Lower leg skin (tissue), 4 donors: ENCODE results near the gene CRB2. TPM values are rescaled to one million over a fixed set of nuclear protein-coding genes. Genes with fewer than 3 reads are reported as not detected.

Experiments
- DNase-seq, 2 donors: peaks; one replicate each; pipeline ENCODE4 v3.0.0-alpha.2; 2019; ENCODE audit warnings: low spot score in 2 of 2
- H3K4me3 ChIP-seq: fragments of 200-600 bp; sonication (generic); 2 replicates; pipeline ENCODE4 v1.5.1; 2017; ENCODE audit warnings: mild to moderate bottlenecking, low read depth; ENCODE audit not compliant: poor library complexity, severe bottlenecking
- POLR2A ChIP-seq, 2 donors: fragments of 450-650 bp; IDR thresholded peaks; one replicate each; pipeline ENCODE4 v1.6.1; 2016 to 2017; ENCODE audit warnings: antibody characterized with exemption in 2 of 2, mild to moderate bottlenecking in 1 of 2, moderate library complexity in 1 of 2
- WGBS, 2 donors: methylation state at CpG; one replicate each; pipeline ENCODE4 v1.1.5; 2018; 5-methylcytosine and 5-hydroxymethylcytosine counted together
- intact Hi-C: fragments of 100-400 bp; cut with DNase I; formaldehyde crosslinking; loops from one replicate; pipeline ENCODE4 v1.15.0; 2023; ENCODE audit warnings: low total_unique reads
- total RNA-seq, 4 donors: library from RNA; depleted of rRNA; stranded (reverse); fragments of >200 nt; gene quantifications; one replicate each; pipeline ENCODE4 v1.1.0, GENCODE V29; 2016
- TF ChIP-seq, protein P1 (sequence below), 3 donors: fragments of 450-650 bp; IDR thresholded peaks; one replicate each; pipeline ENCODE4 v1.5.1; 2016; ENCODE audit warnings: antibody characterized with exemption in 3 of 3, mild to moderate bottlenecking in 3 of 3, moderate library complexity in 2 of 3

Gene CRB2
- total RNA-seq, 4 donors from 2014 or later: not detected

- DNase-seq: peak in 1 of 2 donors; percentile 72
- intact Hi-C loops: no loop called here
- 90 to 94% methylated on average over 4 to 5 of the region's 5 CpGs for WGBS, 2 donors
- H3K4me3 ChIP-seq: no peak overlapping the region
- TF ChIP-seq POLR2A (IDR thresholded peaks at IDR 0.05): no peak
- TF ChIP-seq, protein P1, sequence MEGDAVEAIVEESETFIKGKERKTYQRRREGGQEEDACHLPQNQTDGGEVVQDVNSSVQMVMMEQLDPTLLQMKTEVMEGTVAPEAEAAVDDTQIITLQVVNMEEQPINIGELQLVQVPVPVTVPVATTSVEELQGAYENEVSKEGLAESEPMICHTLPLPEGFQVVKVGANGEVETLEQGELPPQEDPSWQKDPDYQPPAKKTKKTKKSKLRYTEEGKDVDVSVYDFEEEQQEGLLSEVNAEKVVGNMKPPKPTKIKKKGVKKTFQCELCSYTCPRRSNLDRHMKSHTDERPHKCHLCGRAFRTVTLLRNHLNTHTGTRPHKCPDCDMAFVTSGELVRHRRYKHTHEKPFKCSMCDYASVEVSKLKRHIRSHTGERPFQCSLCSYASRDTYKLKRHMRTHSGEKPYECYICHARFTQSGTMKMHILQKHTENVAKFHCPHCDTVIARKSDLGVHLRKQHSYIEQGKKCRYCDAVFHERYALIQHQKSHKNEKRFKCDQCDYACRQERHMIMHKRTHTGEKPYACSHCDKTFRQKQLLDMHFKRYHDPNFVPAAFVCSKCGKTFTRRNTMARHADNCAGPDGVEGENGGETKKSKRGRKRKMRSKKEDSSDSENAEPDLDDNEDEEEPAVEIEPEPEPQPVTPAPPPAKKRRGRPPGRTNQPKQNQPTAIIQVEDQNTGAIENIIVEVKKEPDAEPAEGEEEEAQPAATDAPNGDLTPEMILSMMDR (IDR thresholded peaks at IDR 0.05): no peak
Measured at GRCh38 chr9:123418052-123418430, 62.0 kb downstream of the CRB2 start.

DNA sequence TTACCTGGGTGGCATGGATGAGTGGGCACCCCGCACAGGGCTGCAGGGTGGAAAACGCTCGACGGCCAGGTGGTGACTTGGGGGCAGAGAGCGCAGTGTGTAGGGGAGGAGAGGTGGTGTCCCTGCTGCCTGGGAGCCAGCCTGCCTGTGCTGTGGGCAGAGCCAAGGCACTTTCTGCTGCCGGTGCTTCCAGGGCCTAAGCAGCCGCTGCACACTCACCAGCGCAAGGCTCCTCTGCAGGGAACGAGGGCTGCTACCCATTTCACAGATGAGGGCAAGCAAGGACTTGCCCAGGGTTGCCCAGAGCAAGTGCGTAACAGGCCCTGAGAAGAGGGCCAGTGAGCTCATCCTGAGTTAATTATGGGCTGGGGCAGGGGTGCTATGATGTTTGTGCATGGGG lies 62.5 kb downstream of the CRB2 start:
- no peak overlapping the region for H3K4me3 ChIP-seq
- TF ChIP-seq POLR2A (IDR thresholded peaks at IDR 0.05): no peak
- TF ChIP-seq, protein P1 (IDR thresholded peaks at IDR 0.05): no peak
- intact Hi-C loops: no loop called here
- DNase-seq: peak in 1 of 2 donors; percentile 68
- WGBS, 2 donors: 88 to 94% methylated on average over 10 of the region's 10 CpGs

- H3K4me3 ChIP-seq: no peak overlapping the region
- WGBS, 2 donors: 78 to 80% methylated on average over 4 of the region's 4 CpGs
- TF ChIP-seq POLR2A (IDR thresholded peaks at IDR 0.05): no peak
- TF ChIP-seq, protein P1 (IDR thresholded peaks at IDR 0.05): no peak
- intact Hi-C loops: no loop called here
- DNase-seq: peak in 1 of 2 donors; percentile 40
Measured at GRCh38 chr9:123419091-123419490, 63.1 kb downstream of the CRB2 start.

- H3K4me3 ChIP-seq: no peak overlapping the region
- intact Hi-C loops: no loop called here
- no peak for TF ChIP-seq POLR2A (IDR thresholded peaks at IDR 0.05)
- TF ChIP-seq, protein P1 (IDR thresholded peaks at IDR 0.05): no peak
- peak in 1 of 2 donors; percentile 72 for DNase-seq
- 91 to 92% methylated on average over 31 of the region's 31 CpGs for WGBS, 2 donors
Measured at GRCh38 chr9:123419721-123420591, 64.0 kb downstream of the CRB2 start.

GRCh38 chr9:123420592-123421111 lies 64.7 kb downstream of the CRB2 start:
- TF ChIP-seq, protein P1 (IDR thresholded peaks at IDR 0.05): no peak
- TF ChIP-seq POLR2A (IDR thresholded peaks at IDR 0.05): no peak
- intact Hi-C loops: no loop called here
- WGBS, 2 donors: 84 to 90% methylated on average over 13 to 16 of the region's 17 CpGs
- H3K4me3 ChIP-seq: no peak overlapping the region
- peak in 1 of 2 donors; percentile 74 for DNase-seq
